GM12875 (cell line): Measurements from ENCODE around the gene RWDD2A.
A peak's percentile ranks its signal among the peaks of the same experiment; 100 is the strongest.

ENCODE experiments used
- H3K4me3 ChIP-seq: one replicate; pipeline ENCODE4 v1.5.1; 2011; ENCODE audit warnings: low read depth, low read length, control low read depth
- TF ChIP-seq, protein P1 (sequence below): IDR thresholded peaks from 2 replicates; pipeline ENCODE4 v1.5.1; 2011; ENCODE audit warnings: low read depth, mild to moderate bottlenecking, control low read depth, inconsistent platforms, low read length, moderate library complexity, borderline replicate concordance; ENCODE audit not compliant: insufficient read depth

The RWDD2A gene

DNA sequence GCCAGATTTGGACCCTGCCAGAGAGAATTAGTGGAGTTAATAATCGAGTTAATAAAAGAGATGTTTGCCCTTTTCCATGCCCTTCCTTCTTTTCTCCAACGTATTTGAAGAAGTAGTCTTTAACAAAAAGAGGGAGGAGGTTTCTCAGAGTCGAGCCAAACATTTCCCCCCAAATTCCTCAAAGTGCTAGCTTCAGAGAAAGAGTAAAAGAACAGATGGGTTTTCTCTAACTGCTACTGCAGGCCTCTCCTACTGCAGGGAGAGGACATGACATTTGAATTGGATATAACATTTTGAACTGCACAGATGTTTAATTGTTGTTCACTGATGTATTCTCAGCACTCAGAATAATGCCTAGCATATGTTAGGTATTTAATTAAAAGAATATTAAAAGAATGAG is 25.5 kb downstream of the RWDD2A start:
- no peak overlapping the region for H3K4me3 ChIP-seq
- TF ChIP-seq, protein P1, sequence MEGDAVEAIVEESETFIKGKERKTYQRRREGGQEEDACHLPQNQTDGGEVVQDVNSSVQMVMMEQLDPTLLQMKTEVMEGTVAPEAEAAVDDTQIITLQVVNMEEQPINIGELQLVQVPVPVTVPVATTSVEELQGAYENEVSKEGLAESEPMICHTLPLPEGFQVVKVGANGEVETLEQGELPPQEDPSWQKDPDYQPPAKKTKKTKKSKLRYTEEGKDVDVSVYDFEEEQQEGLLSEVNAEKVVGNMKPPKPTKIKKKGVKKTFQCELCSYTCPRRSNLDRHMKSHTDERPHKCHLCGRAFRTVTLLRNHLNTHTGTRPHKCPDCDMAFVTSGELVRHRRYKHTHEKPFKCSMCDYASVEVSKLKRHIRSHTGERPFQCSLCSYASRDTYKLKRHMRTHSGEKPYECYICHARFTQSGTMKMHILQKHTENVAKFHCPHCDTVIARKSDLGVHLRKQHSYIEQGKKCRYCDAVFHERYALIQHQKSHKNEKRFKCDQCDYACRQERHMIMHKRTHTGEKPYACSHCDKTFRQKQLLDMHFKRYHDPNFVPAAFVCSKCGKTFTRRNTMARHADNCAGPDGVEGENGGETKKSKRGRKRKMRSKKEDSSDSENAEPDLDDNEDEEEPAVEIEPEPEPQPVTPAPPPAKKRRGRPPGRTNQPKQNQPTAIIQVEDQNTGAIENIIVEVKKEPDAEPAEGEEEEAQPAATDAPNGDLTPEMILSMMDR: no peak

DNA sequence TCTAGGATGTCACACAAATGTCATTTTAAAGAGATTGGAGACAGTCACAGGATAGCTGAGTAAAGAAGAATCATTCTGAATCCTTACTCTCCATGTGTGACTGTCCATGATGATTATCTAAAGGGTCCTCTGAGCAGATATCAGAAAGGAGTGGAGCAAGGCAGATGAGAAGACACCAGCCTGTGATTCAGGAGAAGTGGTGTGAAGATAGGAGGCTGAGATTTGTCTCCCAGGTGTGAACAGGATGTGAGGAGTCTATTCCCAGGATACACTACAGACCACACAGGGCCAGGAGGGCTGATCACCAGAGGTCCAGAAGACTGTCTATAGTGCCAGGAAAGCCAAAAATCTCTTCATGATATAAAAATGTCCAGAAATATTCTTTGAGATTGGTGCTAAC is 27.0 kb downstream of the RWDD2A start:
- TF ChIP-seq, protein P1: no peak
- H3K4me3 ChIP-seq: no peak overlapping the region

DNA sequence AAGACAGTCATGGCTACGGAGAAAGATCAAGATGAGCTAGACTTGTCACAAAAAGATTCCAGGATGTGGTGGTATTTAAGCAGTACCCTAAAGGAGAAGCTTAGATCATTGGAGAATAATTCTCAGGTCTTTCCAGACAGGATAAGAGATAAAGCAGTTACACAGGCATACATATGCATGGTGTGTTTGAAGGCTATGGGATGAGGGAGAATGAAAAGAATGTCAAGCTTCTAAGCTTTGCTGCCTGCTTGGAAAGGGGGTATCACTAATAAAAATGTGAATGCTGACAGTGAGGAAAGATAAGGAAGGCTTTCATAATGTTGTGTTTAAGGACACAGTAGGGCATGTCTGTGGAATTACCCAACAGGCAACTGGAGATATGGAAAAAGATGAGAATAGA is 28.1 kb downstream of the RWDD2A start:
- no peak overlapping the region for H3K4me3 ChIP-seq
- TF ChIP-seq, protein P1: no peak

DNA sequence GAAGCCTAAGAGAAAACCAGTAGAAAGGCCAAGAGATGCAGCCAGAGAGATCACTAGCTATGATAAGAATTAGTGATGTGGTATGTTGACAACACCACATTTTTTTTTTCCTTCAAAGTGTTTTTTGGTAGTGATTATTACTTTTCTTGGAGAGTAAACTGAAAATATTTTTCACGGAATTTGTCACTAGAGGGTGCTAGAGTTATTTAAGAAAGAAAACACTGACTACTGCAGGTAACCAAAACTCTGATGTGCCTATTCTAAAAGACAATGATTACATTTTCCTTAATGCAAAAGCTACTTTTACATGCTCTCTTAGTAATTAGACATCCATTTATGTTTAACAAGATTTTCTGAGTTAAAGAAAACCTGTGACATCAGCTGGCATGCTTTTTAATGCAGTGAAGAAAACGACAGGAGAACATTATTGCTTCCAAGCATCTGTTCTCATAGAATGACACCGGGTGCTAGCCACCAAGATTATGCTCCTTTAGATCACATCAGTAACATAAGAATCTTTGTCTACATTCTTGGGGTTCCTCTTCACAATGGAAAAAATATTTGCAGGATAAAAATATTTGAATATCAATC is 28.8 kb downstream of the RWDD2A start:
- no peak overlapping the region for H3K4me3 ChIP-seq
- TF ChIP-seq, protein P1: 0 out of 2 replicates have a peak, but pooled peaks have one; percentile 3

DNA sequence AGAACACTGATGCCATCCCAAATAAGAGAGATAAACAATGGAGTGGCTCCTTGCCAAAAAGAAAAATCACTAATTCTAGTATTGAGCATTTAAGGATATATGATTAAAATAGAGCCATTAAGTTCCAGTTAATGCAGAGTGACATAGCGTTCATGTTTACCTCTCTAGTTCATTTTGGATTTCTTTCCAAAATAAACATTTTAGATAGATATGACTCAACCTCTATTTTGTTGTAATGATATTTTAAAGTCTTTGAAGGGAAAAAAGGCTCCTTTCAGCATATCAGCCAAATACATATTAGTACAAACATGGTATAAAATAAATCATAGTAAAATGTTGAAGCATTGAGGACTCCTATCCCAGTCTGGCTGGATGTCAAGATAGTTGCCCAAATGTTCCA is 33.4 kb downstream of the RWDD2A start:
- TF ChIP-seq, protein P1: no peak
- H3K4me3 ChIP-seq: no peak overlapping the region

DNA sequence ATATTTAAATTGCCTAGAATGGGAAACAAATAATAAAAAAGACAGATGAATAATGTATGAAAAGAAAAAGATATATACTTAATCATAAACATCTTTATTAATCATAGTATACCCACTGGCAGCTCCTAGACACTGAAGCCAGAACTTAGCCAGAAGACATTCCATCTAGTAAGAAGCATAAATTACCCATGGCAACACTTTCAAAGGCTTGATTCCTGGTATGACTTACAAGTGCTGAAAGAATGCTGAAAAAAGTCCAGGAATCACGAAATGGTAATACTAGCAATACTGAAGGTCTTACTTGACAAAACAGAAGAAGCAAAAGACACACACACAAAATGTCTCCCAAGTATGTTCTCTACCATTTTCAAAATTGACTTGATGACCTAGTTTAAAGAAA is 38.0 kb downstream of the RWDD2A start:
- H3K4me3 ChIP-seq: no peak overlapping the region
- TF ChIP-seq, protein P1: no peak

DNA sequence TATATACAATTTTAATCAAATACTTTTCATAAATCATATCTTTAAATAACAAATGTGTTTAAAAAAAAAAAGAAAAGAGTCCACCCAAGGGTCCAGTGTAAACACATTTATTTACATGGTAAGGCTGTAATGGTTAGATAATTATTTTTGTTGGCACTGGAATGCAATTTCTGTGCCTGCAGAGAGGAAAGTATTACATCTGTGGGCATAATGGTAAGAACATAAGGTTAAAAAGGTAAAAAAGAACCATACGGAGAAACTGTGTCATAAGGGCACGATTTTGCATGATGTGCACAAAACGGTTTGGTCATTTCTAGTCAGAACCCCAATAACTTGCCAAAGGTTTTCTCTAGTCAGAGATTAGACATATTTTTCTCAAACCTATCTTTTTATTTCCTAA is 54.3 kb downstream of the RWDD2A start:
- TF ChIP-seq, protein P1: no peak
- no peak overlapping the region for H3K4me3 ChIP-seq
